ENCODE measurements around the gene GZF1. TPM values are rescaled to one million over a fixed set of nuclear protein-coding genes. Genes with fewer than 3 reads are reported as not detected.

The GZF1 gene
- total RNA-seq, 1 experiment from 2014 or later, result 30.8 TPM

DNA sequence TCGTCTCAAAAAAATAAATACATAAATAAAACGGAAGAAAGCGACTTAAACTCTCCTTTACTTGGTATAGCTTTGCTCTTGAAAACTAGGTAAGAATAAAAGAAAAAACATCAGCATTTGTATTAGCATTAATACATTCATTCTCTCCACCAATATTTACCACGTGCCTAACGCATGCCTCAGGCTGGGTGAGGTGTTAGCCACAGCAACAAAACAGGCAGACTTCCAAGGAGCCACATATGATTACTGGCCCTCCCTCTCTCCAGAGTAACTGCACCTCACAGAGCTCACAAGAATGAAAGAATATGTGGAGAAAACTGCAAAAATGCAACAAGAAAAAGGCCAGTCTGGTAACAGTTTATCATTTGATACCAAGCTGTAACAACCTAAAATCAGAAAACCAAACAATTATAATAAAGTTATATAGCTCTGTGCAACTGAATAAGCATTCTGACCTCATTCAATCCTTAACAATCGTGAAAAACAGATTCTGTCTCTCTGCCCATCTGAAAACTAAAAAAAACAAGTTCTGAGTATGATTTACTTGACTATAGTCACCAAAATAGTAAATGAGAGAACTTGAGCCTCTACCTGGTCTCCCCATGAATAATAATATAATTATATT is 54.1 kb downstream of the GZF1 start:
- no peak for DNase-seq (ENCODE audit: low read depth)
- in situ Hi-C loops (cut with HindIII; ENCODE audit: low pct_unique_long_range_greater_than_20kb, low sequenced_read_pairs), result no loop called here

DNA sequence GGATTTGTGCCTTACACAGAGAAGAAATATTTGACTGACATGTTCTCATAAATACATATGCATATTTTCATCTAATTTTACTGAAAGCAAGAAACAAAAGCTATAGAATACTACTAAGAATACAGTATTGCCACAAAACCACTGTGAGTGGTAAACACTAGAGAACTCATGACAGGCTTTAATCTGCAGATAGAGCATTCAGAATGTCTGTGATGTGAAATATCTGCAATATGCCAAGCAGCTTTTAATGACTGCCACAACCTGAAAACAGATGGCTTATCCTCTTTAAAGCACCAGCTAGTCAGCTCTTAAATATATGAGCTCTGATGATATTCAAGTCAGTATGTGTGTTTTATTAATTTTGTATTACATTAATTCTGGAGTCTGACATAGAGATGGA is 55.9 kb downstream of the GZF1 start:
- in situ Hi-C loops (cut with HindIII; ENCODE audit: low pct_unique_long_range_greater_than_20kb, low sequenced_read_pairs), result no loop called here
- no peak for DNase-seq (ENCODE audit: low read depth)

DNA sequence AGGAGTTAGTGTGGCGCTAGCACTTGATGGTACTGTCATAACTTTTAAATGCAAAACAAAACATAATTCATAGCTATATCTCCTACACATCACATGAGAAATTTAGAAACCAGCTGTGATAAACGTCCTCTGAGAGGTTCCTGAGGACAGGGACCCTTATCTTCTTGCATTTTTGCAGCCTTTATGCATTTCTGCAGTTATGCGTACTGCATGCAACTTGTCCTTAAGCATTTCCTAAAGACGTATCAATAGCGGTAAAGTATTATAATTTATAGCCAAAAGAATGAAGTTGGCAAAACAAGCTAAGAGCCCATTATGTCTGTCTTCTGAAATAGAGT is 57.6 kb downstream of the GZF1 start:
- no peak for DNase-seq (ENCODE audit: low read depth)
- in situ Hi-C loops (cut with HindIII; ENCODE audit: low pct_unique_long_range_greater_than_20kb, low sequenced_read_pairs), result no loop called here

DNA sequence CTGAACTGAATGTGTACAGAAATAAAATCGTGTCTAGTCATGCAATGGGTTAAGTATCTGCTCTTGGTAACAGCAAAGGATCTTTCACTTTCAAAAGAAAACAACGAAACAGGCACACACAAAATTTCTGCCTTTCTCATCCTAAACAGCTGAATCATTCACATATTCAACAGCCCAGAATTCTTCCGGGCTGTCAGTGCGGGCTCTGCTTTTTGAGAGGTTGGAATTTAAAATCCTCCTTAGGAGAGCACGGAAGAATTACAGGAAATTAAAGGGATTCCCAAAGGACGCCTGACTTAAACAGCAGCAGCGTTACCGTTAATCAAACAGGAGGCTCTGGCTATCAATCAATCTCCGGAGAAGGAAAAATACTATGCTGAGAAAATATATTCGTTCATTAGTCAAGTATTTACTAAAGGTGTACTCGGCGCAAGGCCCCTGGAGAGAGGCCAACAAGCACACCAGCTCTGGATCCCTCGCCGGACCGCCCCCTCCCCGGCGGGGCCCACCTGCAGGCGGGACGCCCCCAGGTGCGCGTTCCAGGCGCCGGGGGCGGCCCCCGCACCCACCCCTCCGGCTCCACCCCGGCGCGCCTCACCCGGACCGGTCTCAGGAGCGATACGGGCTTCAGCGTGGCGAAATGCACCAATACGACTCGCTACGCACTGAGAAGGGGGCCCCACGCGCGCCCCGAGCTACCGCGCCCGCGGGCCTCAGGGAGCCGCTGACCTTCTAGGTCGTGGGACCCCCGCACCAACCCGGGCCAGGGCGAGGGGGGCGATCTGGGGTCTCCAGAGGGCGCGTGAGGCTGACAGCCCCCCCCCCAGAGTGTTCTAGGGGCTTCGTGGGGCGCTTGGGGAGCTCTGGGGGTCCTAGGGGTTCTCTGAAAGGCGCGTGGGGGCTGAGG is 58.3 kb downstream of the GZF1 start:
- DNase-seq (ENCODE audit: low read depth), result peak; percentile 48
- in situ Hi-C loops (cut with HindIII; ENCODE audit: low pct_unique_long_range_greater_than_20kb, low sequenced_read_pairs), result no loop called here

DNA sequence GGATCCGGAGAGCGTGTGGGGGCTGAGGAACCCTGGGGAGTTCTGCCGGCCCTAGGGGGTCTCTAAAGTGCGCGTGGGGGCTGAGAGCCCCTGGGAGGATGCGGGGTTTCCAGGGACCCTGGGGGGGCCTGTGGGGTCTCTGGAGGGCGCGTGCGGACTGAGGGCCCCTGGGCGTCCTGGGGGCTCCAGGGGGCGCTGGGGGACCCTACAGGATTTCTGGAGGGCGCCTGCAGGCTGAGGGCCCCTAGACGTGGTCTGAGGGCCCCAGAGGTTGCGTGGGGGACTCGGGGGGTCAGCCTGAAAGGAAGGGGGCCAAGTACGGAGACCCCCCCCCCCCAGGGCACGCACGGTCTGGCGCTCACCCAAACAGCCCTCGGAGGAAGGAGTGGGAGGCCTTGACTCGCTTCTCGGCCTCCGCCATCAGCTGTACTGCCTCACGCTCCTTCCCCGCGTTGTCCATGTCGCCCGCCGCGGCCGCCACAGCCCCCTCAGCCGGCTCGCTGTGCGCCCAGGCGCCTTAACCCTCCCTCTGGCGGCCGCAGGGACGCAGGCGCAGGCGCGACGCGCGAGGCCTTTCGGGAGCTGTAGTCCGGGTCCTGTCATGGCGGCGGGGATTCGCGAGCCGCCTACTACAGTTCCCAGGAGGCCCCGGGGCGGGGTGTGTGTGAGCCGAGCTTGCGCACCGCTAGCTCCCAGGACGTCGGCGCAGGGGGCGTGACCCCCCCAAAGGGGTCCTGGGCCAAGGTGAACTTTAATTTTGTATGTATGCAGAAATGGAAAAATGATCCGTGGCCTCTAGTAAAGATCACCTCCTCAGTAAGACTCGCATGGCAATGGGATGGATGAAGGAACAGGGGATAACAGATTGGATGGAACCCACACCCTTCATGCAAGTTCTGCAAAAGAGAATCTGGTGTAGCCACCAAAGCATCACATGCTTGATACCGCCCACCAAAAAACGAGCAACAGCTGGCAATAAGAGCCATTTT is 59.3 kb downstream of the GZF1 start, which contains the start of gene NAPB:
TSS of gene NAPB (minus strand) at position 546 of the 989 bp plus-strand sequence. CDS start at position 460, 86 bp downstream.
- DNase-seq (ENCODE audit: low read depth), result peak; percentile 85
- in situ Hi-C loops (cut with HindIII; ENCODE audit: low pct_unique_long_range_greater_than_20kb, low sequenced_read_pairs), result no loop called here

Other genes with a start within 250 kb of the GZF1 start
- 67.0 and 113 TPM in 2 replicates for gene NXT1, start 11.4 kb upstream of the GZF1 start, total RNA-seq (2014; rRNA removed; shearing (Covaris generic); ENCODE audit: low replicate concordance)
- 3.1 and 4.3 TPM in 2 replicates for gene NAPB, start 59.3 kb downstream of the GZF1 start, total RNA-seq (2014; rRNA removed; shearing (Covaris generic); ENCODE audit: low replicate concordance)
- not detected in 2 replicates for gene CSTL1, start 77.5 kb downstream of the GZF1 start, total RNA-seq (2014; rRNA removed; shearing (Covaris generic); ENCODE audit: low replicate concordance)
- gene CST11, start 90.7 kb downstream of the GZF1 start, total RNA-seq (2014; rRNA removed; shearing (Covaris generic); ENCODE audit: low replicate concordance), result not detected in 2 replicates
- not detected in 2 replicates for gene CST8, start 128.9 kb downstream of the GZF1 start, total RNA-seq (2014; rRNA removed; shearing (Covaris generic); ENCODE audit: low replicate concordance)
- gene CST9L, start 206.3 kb downstream of the GZF1 start, total RNA-seq (2014; rRNA removed; shearing (Covaris generic); ENCODE audit: low replicate concordance), result not detected in 2 replicates
- gene CST9, start 243.7 kb downstream of the GZF1 start, total RNA-seq (2014; rRNA removed; shearing (Covaris generic); ENCODE audit: low replicate concordance), result not detected in 2 replicates